ENCODE results near the gene RBM6.
"Not testable (repeated sequence)": the region's sequence is repeated elsewhere in the genome, so short reads cannot be mapped to it uniquely, and the experiment has no call there.

RBM6 gene

DNA sequence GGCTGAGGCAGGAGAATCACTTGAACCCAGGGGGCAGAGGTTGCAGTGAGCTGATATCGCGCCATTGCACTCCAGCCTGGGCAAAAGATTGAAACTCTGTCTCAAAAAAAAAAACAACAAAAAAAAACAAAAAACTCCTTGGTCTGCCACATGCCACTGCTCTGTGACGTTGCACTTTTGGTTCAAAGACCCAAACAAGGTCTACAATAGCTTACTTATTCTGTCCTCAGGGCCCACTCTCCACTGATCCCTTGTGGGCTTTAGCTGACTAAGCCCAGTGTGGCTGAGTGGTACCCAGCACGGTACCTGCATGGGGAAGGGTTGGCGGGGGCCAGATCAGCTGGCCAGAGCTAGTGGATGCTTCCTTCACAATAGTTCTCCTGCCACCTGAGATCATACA lies 12.2 kb upstream of the RBM6 start:
- no peaks in the 10 kb centered on the region for H3K9me3 ChIP-seq (ENCODE audit: control extremely low read depth in 1 of 5, control insufficient read depth in 4 of 5, insufficient read depth in 2 of 5, low read depth in 1 of 5, low read length in 4 of 5)
- 57% methylated on average over 1 of the region's 5 CpGs for WGBS (ENCODE audit: insufficient coverage)
- no peak overlapping the region for H3K27ac ChIP-seq (ENCODE audit: insufficient read depth in 1 of 2, low read depth in 1 of 2, low read length in 2 of 2, poor library complexity in 1 of 2, severe bottlenecking in 2 of 2)
- CTCF ChIA-PET = interaction anchor here (0.9 to 1.4 kb wide), 4 partner anchors 8 to 141 kb away, joined by 3 to 4 read pairs (median 3); no protein-coding TSS in a partner anchor
- H3K4me1 ChIP-seq (ENCODE audit: control extremely low read depth in 1 of 4, control insufficient read depth in 4 of 4, insufficient read depth in 4 of 4, low read length in 3 of 4) = peaks cover 0 to 23% (median 14%) of the 10 kb centered on the region in 4 experiments
- POLR2A ChIA-PET = interaction anchor here (0.6 kb wide), 1 partner anchor 502 kb away, joined by 3 read pairs; no protein-coding TSS in a partner anchor
- no peaks in the 10 kb centered on the region for H3K36me3 ChIP-seq (ENCODE audit: control insufficient read depth in 4 of 4, insufficient read depth in 4 of 4, low read length in 3 of 4)
- H3K4me3 ChIP-seq (ENCODE audit: control insufficient read depth in 1 of 7, extremely low read depth in 1 of 7, insufficient read depth in 4 of 7, low read depth in 2 of 7, low read length in 6 of 7) = no peak overlapping the region
- no peaks in the 10 kb centered on the region for H3K27me3 ChIP-seq (replicated peaks in 2 of 5; ENCODE audit: control insufficient read depth in 4 of 5, insufficient read depth in 5 of 5, low read length in 4 of 5)
- DNase-seq = no peak

- no peaks in the 10 kb centered on the region for H3K36me3 ChIP-seq (ENCODE audit: control insufficient read depth in 4 of 4, insufficient read depth in 4 of 4, low read length in 3 of 4)
- CTCF ChIA-PET = interaction anchor here (1.1 to 1.5 kb wide), 5 partner anchors 9 to 142 kb away, joined by 3 to 4 read pairs (median 3); no protein-coding TSS in a partner anchor
- H3K4me1 ChIP-seq (ENCODE audit: control extremely low read depth in 1 of 4, control insufficient read depth in 4 of 4, insufficient read depth in 4 of 4, low read length in 3 of 4) = peaks cover 0 to 23% (median 14%) of the 10 kb centered on the region in 4 experiments
- 100% methylated on average over 3 of the region's 5 CpGs for WGBS (ENCODE audit: insufficient coverage)
- H3K27me3 ChIP-seq (replicated peaks in 2 of 5; ENCODE audit: control insufficient read depth in 4 of 5, insufficient read depth in 5 of 5, low read length in 4 of 5) = no peaks in the 10 kb centered on the region
- H3K4me3 ChIP-seq (ENCODE audit: control insufficient read depth in 1 of 7, extremely low read depth in 1 of 7, insufficient read depth in 4 of 7, low read depth in 2 of 7, low read length in 6 of 7) = peak overlapping the region in 3 of 7 experiments; percentile 82 to 89 (median 88)
- DNase-seq = no peak
- H3K9me3 ChIP-seq (ENCODE audit: control extremely low read depth in 1 of 5, control insufficient read depth in 4 of 5, insufficient read depth in 2 of 5, low read depth in 1 of 5, low read length in 4 of 5) = no peaks in the 10 kb centered on the region
- POLR2A ChIA-PET = interaction anchor here (1.5 kb wide), 1 partner anchor 11 kb away, joined by 11 read pairs; the partner anchor contains the start of gene RBM6
- peak overlapping the region in 1 of 2 experiments; percentile 70 for H3K27ac ChIP-seq (ENCODE audit: insufficient read depth in 1 of 2, low read depth in 1 of 2, low read length in 2 of 2, poor library complexity in 1 of 2, severe bottlenecking in 2 of 2)
These were observed 11.4 kb upstream of the RBM6 start for GRCh38 chr3:49928481-49929017.

- H3K27ac ChIP-seq (ENCODE audit: insufficient read depth in 1 of 2, low read depth in 1 of 2, low read length in 2 of 2, poor library complexity in 1 of 2, severe bottlenecking in 2 of 2) = peak within 1 kb of the TSS in 1 of 2 experiments; percentile 70
- no peaks in the 10 kb centered on the region for H3K36me3 ChIP-seq (ENCODE audit: control insufficient read depth in 4 of 4, insufficient read depth in 4 of 4, low read length in 3 of 4)
- no peaks in the 10 kb centered on the region for H3K27me3 ChIP-seq (replicated peaks in 2 of 5; ENCODE audit: control insufficient read depth in 4 of 5, insufficient read depth in 5 of 5, low read length in 4 of 5)
- peak within 1 kb of the TSS; percentile 53 to 94 (median 83) for H3K4me3 ChIP-seq (ENCODE audit: control insufficient read depth in 1 of 7, extremely low read depth in 1 of 7, insufficient read depth in 4 of 7, low read depth in 2 of 7, low read length in 6 of 7)
- peaks cover 0 to 23% (median 14%) of the 10 kb centered on the region in 4 experiments for H3K4me1 ChIP-seq (ENCODE audit: control extremely low read depth in 1 of 4, control insufficient read depth in 4 of 4, insufficient read depth in 4 of 4, low read length in 3 of 4)
- 1% methylated on average over 43 of the region's 56 CpGs for WGBS (ENCODE audit: insufficient coverage)
- ChIA-PET CTCF (interaction anchor here (0.7 to 3.2 kb wide), 9 partner anchors 11 to 141 kb away, joined by 3 to 15 read pairs (median 3); no protein-coding TSS in a partner anchor), POLR2A (interaction anchor here (0.8 to 1.5 kb wide), 2 partner anchors 10 to 143 kb away, joined by 3 to 11 read pairs; partner anchors contain the start of genes IP6K1 and RBM6)
- no peaks in the 10 kb centered on the region for H3K9me3 ChIP-seq (ENCODE audit: control extremely low read depth in 1 of 5, control insufficient read depth in 4 of 5, insufficient read depth in 2 of 5, low read depth in 1 of 5, low read length in 4 of 5)
- DNase-seq = peak; percentile 81 to 87 (median 83)
These were observed 10.4 kb upstream of the RBM6 start, which contains the start of gene MON1A for GRCh38 chr3:49929291-49930167. Gene MON1A, minus strand, starts transcription at chr3:49929811. Its CDS starts 16,465 bp downstream, at chr3:49913346.

GRCh38 chr3:49930168-49930690 lies 9.7 kb upstream of the RBM6 start:
- WGBS (ENCODE audit: insufficient coverage) = 95% methylated on average over 9 of the region's 16 CpGs
- Histone ChIP-seq H3K27ac (ENCODE audit: insufficient read depth in 1 of 2, low read depth in 1 of 2, low read length in 2 of 2, poor library complexity in 1 of 2, severe bottlenecking in 2 of 2) (peak overlapping the region in 1 of 2 experiments; percentile 70), H3K9me3 (ENCODE audit: control extremely low read depth in 1 of 5, control insufficient read depth in 4 of 5, insufficient read depth in 2 of 5, low read depth in 1 of 5, low read length in 4 of 5) (no peaks in the 10 kb centered on the region), H3K4me3 (ENCODE audit: control insufficient read depth in 1 of 7, extremely low read depth in 1 of 7, insufficient read depth in 4 of 7, low read depth in 2 of 7, low read length in 6 of 7) (peak overlapping the region in 6 of 7 experiments; percentile 81 to 94 (median 86)), H3K36me3 (ENCODE audit: control insufficient read depth in 4 of 4, insufficient read depth in 4 of 4, low read length in 3 of 4) (no peaks in the 10 kb centered on the region), H3K4me1 (ENCODE audit: control extremely low read depth in 1 of 4, control insufficient read depth in 4 of 4, insufficient read depth in 4 of 4, low read length in 3 of 4) (peaks cover 0 to 23% (median 14%) of the 10 kb centered on the region in 4 experiments), H3K27me3 (replicated peaks in 2 of 5; ENCODE audit: control insufficient read depth in 4 of 5, insufficient read depth in 5 of 5, low read length in 4 of 5) (no peaks in the 10 kb centered on the region)
- CTCF ChIA-PET = interaction anchor here (0.7 to 3.2 kb wide), 7 partner anchors 11 to 128 kb away, joined by 3 to 15 read pairs (median 4); no protein-coding TSS in a partner anchor
- POLR2A ChIA-PET = interaction anchor here (1.5 kb wide), 1 partner anchor 10 kb away, joined by 11 read pairs; the partner anchor contains the start of gene RBM6
- DNase-seq = no peak

- Histone ChIP-seq H3K27ac (ENCODE audit: insufficient read depth in 1 of 2, low read depth in 1 of 2, low read length in 2 of 2, poor library complexity in 1 of 2, severe bottlenecking in 2 of 2) (no peak overlapping the region), H3K27me3 (replicated peaks in 2 of 5; ENCODE audit: control insufficient read depth in 4 of 5, insufficient read depth in 5 of 5, low read length in 4 of 5) (no peaks in the 10 kb centered on the region), H3K36me3 (ENCODE audit: control insufficient read depth in 4 of 4, insufficient read depth in 4 of 4, low read length in 3 of 4) (no peaks in the 10 kb centered on the region), H3K4me3 (ENCODE audit: control insufficient read depth in 1 of 7, extremely low read depth in 1 of 7, insufficient read depth in 4 of 7, low read depth in 2 of 7, low read length in 6 of 7) (no peak overlapping the region), H3K4me1 (ENCODE audit: control extremely low read depth in 1 of 4, control insufficient read depth in 4 of 4, insufficient read depth in 4 of 4, low read length in 3 of 4) (peaks cover 0 to 23% (median 14%) of the 10 kb centered on the region in 4 experiments), H3K9me3 (ENCODE audit: control extremely low read depth in 1 of 5, control insufficient read depth in 4 of 5, insufficient read depth in 2 of 5, low read depth in 1 of 5, low read length in 4 of 5) (no peaks in the 10 kb centered on the region)
- ChIA-PET POLR2A (interaction anchor here (0.8 kb wide), 1 partner anchor 9 kb away, joined by 4 read pairs; the partner anchor contains the start of gene RBM6), CTCF (interaction anchor here (0.8 to 3.2 kb wide), 2 partner anchors 9 to 23 kb away, joined by 5 to 15 read pairs; partner anchors contain the start of gene RBM6)
- no peak for DNase-seq
- WGBS (ENCODE audit: insufficient coverage) = 86% methylated on average over 1 of the region's 1 CpG
These were observed 9.0 kb upstream of the RBM6 start for GRCh38 chr3:49930922-49931321.

DNA sequence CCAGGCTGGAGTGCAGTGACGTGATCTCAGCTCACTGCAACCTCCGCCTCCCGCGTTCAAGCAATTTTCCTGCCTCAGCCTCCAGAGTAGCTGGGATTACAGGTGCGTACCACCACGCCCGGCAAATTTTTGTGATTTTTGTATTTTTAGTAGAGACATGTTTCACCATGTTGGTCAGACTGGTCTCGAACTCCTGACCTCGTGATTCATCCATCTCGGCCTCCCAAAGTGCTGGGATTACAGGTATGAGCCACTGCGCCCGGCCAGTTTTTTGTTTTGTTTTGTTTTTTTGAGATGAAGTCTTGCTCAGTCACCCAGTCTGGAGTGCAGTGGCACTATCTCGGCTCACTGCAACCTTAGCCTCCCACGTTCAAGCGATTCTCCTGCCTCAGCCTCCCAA lies 7.7 kb upstream of the RBM6 start:
- 98% methylated on average over 11 of the region's 15 CpGs for WGBS (ENCODE audit: insufficient coverage)
- not testable (repeated sequence) for H3K36me3 ChIP-seq (ENCODE audit: control insufficient read depth in 4 of 4, insufficient read depth in 4 of 4, low read length in 3 of 4)
- CTCF ChIA-PET = interaction anchor here (1.0 kb wide), 1 partner anchor 84 kb away, joined by 4 read pairs; no protein-coding TSS in a partner anchor

More for the DNA sequence above, 7.7 kb upstream of the RBM6 start:
- H3K4me1 ChIP-seq (ENCODE audit: control extremely low read depth in 1 of 4, control insufficient read depth in 4 of 4, insufficient read depth in 4 of 4, low read length in 3 of 4) = peaks cover 0 to 23% (median 14%) of the 10 kb centered on the region in 4 experiments
- H3K27ac ChIP-seq (ENCODE audit: insufficient read depth in 1 of 2, low read depth in 1 of 2, low read length in 2 of 2, poor library complexity in 1 of 2, severe bottlenecking in 2 of 2); DNase-seq; POLR2A ChIA-PET; H3K9me3 ChIP-seq (ENCODE audit: control extremely low read depth in 1 of 5, control insufficient read depth in 4 of 5, insufficient read depth in 2 of 5, low read depth in 1 of 5, low read length in 4 of 5); H3K4me3 ChIP-seq (ENCODE audit: control insufficient read depth in 1 of 7, extremely low read depth in 1 of 7, insufficient read depth in 4 of 7, low read depth in 2 of 7, low read length in 6 of 7); H3K27me3 ChIP-seq (replicated peaks in 2 of 5; ENCODE audit: control insufficient read depth in 4 of 5, insufficient read depth in 5 of 5, low read length in 4 of 5): not testable (repeated sequence)
